Caco-2 (cell line): Measurements from ENCODE around the gene ZFP90. TPM values are rescaled to one million over a fixed set of nuclear protein-coding genes. Genes with fewer than 3 reads are reported as not detected.

Experiments
- BruUV-seq: library from RNA; stranded (reverse); fragments of 400-500 nt; replicated peaks from 2 replicates; lab custom pipeline; 2021; lab: Mats Ljungman, UMichigan
- CTCF ChIA-PET: fragments of 300-600 bp; sonication (Branson Sonifier 250); formaldehyde crosslinking; loops from one replicate; lab custom pipeline; 2022; ENCODE audit warnings: antibody characterized with exemption; lab: Charles Lee
- POLR2A ChIA-PET: fragments of 300-600 bp; sonication (Branson Sonifier 250); formaldehyde crosslinking; loops from one replicate; lab custom pipeline; 2022; ENCODE audit warnings: antibody characterized with exemption; lab: Charles Lee
- DNase-seq, 2 experiments: peaks; one replicate each; pipeline versions ENCODE4 v3.0.0 to v3.0.0-alpha.2; 2020 to 2022
- H3K27me3 ChIP-seq: replicated peaks from 2 replicates; pipeline ENCODE4 v1.6.0; 2011; ENCODE audit warnings: low read length; ENCODE audit not compliant: control insufficient read depth, insufficient read depth
- H3K36me3 ChIP-seq: 2 replicates; pipeline ENCODE4 v1.5.1; 2011; ENCODE audit warnings: low read length; ENCODE audit not compliant: control insufficient read depth, insufficient read depth
- H3K4me1 ChIP-seq: fragments of 250-450 bp; sonication (Bioruptor Pico); 2 replicates; pipeline ENCODE4 v1.5.1; 2020; ENCODE audit warnings: mild to moderate bottlenecking
- H3K4me3 ChIP-seq: 2 replicates; pipeline ENCODE4 v1.5.1; 2011; ENCODE audit warnings: low read depth, mild to moderate bottlenecking, control low read depth, low read length
- H3K9me3 ChIP-seq: fragments of 250-450 bp; sonication (Bioruptor Pico); 2 replicates; pipeline ENCODE4 v1.5.1; 2020; ENCODE audit warnings: mild to moderate bottlenecking, moderate library complexity
- H3K27ac Mint-ChIP-seq: one replicate; pipeline ENCODE4 v1.8.0; 2022; ENCODE audit warnings: mixed read lengths; ENCODE audit not compliant: unreplicated experiment
- H3K27me3 Mint-ChIP-seq: one replicate; pipeline ENCODE4 v1.8.0; 2022; ENCODE audit warnings: mixed read lengths; ENCODE audit not compliant: insufficient read depth, unreplicated experiment
- H3K36me3 Mint-ChIP-seq: one replicate; pipeline ENCODE4 v1.8.0; 2022; ENCODE audit warnings: mild to moderate bottlenecking, mixed read lengths; ENCODE audit not compliant: insufficient read depth, unreplicated experiment
- H3K4me1 Mint-ChIP-seq: one replicate; pipeline ENCODE4 v1.8.0; 2022; ENCODE audit warnings: low read depth, mixed read lengths; ENCODE audit not compliant: unreplicated experiment
- H3K4me3 Mint-ChIP-seq: one replicate; pipeline ENCODE4 v1.8.0; 2022; ENCODE audit warnings: mild to moderate bottlenecking, moderate library complexity, mixed read lengths; ENCODE audit not compliant: unreplicated experiment
- H3K9me3 Mint-ChIP-seq: one replicate; pipeline ENCODE4 v1.8.0; 2022; ENCODE audit warnings: mixed read lengths; ENCODE audit not compliant: unreplicated experiment
- intact Hi-C: fragments of 100-400 bp; cut with micrococcal nuclease; formaldehyde crosslinking; loops from one replicate; pipeline ENCODE4 v1.10.0; 2022; ENCODE audit not compliant: unreplicated experiment
- total RNA-seq: library from RNA; stranded (reverse); gene quantifications from 2 replicates; pipeline ENCODE4 v1.2.3, GENCODE V29; 2022
- TF ChIP-seq, protein P1 (sequence below), 2 experiments: fragments of 200-600 bp in 1 of 2; IDR thresholded peaks; 1 replicate in 1 of 2; 2 replicates in 1 of 2; pipeline versions ENCODE4 v1.5.1 to v1.8.0; 2011 to 2022; ENCODE audit warnings: antibody characterized with exemption in 1 of 2, control low read depth in 1 of 2, inconsistent platforms in 1 of 2, low read depth in 1 of 2, low read length in 1 of 2, mild to moderate bottlenecking in 1 of 2, moderate library complexity in 1 of 2; ENCODE audit not compliant: insufficient read depth in 1 of 2, severe bottlenecking in 1 of 2, unreplicated experiment in 1 of 2

The ZFP90 gene
- total RNA-seq, 1 experiment from 2014 or later: 23.2 TPM

DNA sequence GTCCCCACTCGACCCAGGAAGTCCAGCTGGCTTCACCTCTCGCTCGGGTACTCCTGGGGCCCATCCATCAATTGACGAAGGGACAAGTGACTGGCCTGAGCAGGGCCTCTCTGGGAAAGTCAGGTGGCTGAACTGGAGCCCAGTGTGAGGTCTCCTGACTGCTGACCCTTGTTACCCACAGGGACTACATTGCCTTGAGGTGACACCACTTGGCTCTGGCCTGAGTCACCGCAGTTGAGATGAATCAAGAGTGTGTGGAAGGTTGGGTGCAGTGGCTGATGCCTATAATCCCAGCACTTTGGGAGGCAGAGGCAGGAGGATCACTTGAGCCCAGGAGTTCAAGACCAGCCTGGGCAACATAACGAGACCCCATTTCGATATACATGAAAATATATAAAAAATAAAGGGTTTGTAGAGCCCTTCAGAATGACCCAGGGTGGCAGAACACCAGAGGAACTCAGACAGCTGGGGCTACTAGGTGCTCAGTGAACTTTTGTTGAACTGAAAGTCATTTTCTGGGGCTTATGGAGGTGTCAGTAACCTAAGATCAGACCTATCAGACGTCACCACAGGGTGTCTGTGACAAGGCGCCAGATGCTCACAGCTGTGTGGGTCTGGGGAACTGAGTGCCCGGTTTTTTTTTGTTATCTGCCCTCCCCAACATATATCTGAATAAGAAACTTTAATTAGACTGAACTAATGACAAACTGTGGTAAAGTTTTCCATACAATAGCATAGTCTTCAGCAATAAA lies 14.8 kb upstream of the ZFP90 start:
- no peaks in the 10 kb centered on the region for H3K27me3 Mint-ChIP-seq

DNA sequence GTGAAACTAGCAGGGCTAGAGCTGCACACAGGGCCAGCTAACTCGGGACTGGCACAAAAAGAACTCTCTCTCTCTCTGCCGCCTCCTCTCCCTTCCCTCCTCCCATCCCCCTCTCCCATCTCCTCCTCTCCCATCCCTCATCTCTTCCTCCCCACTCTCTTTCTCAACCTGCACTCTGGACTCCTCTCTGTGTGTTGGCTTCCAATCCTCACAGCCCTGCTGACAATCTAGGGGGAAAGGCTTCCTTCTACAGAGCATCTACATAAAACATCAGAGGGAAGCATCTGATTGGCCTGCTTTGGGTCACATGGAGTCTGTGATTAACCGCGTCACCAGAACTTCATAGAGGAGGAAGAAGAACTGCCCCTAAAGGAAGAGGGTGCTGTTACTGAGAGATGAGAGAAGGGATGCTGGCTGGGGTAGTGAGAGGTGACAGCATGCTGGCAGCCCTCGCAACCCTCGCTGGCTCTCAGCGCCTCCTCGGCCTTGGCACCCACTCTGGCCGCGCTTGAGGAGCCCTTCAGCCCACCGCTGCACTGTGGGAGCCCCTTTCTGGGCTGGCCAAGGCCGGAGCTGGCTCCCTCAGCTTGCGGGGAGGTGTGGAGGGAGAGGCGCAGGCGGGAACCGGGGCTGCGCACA lies 12.8 kb upstream of the ZFP90 start:
- no TSS peak for BruUV-seq
- peaks cover 7% of the 10 kb centered on the region for H3K4me1 Mint-ChIP-seq
- Histone ChIP-seq H3K4me3 (no peak overlapping the region), H3K4me1 (no peaks in the 10 kb centered on the region), H3K9me3 (no peaks in the 10 kb centered on the region; the same call in 1 of the 2 replicates), H3K36me3 (no peaks in the 10 kb centered on the region), H3K27me3 (no peaks in the 10 kb centered on the region)
- DNase-seq: no peak
- no peaks in the 10 kb centered on the region for H3K27me3 Mint-ChIP-seq
- POLR2A ChIA-PET: no interaction called here
- no peak overlapping the region for H3K27ac Mint-ChIP-seq
- H3K36me3 Mint-ChIP-seq: peaks cover 21% of the 10 kb centered on the region
- no peaks in the 10 kb centered on the region for H3K9me3 Mint-ChIP-seq
- CTCF ChIA-PET: no interaction called here
- TF ChIP-seq, protein P1, sequence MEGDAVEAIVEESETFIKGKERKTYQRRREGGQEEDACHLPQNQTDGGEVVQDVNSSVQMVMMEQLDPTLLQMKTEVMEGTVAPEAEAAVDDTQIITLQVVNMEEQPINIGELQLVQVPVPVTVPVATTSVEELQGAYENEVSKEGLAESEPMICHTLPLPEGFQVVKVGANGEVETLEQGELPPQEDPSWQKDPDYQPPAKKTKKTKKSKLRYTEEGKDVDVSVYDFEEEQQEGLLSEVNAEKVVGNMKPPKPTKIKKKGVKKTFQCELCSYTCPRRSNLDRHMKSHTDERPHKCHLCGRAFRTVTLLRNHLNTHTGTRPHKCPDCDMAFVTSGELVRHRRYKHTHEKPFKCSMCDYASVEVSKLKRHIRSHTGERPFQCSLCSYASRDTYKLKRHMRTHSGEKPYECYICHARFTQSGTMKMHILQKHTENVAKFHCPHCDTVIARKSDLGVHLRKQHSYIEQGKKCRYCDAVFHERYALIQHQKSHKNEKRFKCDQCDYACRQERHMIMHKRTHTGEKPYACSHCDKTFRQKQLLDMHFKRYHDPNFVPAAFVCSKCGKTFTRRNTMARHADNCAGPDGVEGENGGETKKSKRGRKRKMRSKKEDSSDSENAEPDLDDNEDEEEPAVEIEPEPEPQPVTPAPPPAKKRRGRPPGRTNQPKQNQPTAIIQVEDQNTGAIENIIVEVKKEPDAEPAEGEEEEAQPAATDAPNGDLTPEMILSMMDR (IDR thresholded peaks at IDR 0.05; ENCODE audit: insufficient read depth in 1 of 2, low read depth in 1 of 2, low read length in 1 of 2, severe bottlenecking in 1 of 2, unreplicated experiment in 1 of 2): no peak
- H3K4me3 Mint-ChIP-seq: no peak overlapping the region
- intact Hi-C loops: no loop called here

More for the DNA sequence above, 14.8 kb upstream of the ZFP90 start:
- Histone ChIP-seq H3K9me3 (no peaks in the 10 kb centered on the region; the same call in 1 of the 2 replicates), H3K36me3 (no peaks in the 10 kb centered on the region), H3K4me1 (peaks cover 6% of the 10 kb centered on the region), H3K27me3 (no peaks in the 10 kb centered on the region), H3K4me3 (no peak overlapping the region)
- Mint-ChIP-seq H3K36me3 (peaks cover 16% of the 10 kb centered on the region), H3K4me1 (peaks cover 7% of the 10 kb centered on the region), H3K27ac (no peak overlapping the region), H3K9me3 (no peaks in the 10 kb centered on the region), H3K4me3 (no peak overlapping the region)
- intact Hi-C loops: no loop called here
- no TSS peak for BruUV-seq
- CTCF ChIA-PET: interaction anchor here (0.7 kb wide), 1 partner anchor 588 kb away, joined by 3 read pairs; no protein-coding TSS in a partner anchor
- TF ChIP-seq, protein P1 (IDR thresholded peaks at IDR 0.05; ENCODE audit: insufficient read depth in 1 of 2, low read depth in 1 of 2, low read length in 1 of 2, severe bottlenecking in 1 of 2, unreplicated experiment in 1 of 2): no peak
- POLR2A ChIA-PET: interaction anchor here (0.6 kb wide), 1 partner anchor 178 kb away, joined by 5 read pairs; no protein-coding TSS in a partner anchor
- no peak for DNase-seq

DNA sequence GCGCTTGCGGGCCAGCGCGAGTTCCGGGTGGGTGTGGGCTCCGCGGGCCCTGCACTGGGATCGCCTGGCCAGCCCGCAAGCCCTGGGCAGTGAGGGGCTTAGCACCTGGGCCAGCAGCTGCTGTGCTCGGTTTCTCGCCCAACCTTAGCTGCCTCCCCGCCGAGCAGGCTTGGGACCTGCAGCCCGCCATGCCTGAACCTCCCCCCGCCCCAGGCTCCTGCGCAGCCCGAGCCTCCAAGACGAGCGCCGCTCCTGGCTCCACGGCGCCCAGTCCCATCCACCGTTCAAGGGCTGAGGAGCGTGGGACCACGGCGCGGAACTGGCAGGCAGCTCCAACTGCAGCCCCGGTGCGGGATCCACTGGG lies 12.3 kb upstream of the ZFP90 start:
- Mint-ChIP-seq H3K4me1 (peaks cover 9% of the 10 kb centered on the region), H3K9me3 (peaks cover under 1% of the 10 kb centered on the region), H3K27ac (no peak overlapping the region), H3K27me3 (no peaks in the 10 kb centered on the region), H3K36me3 (peaks cover 21% of the 10 kb centered on the region), H3K4me3 (no peak overlapping the region)
- CTCF ChIA-PET: interaction anchor here (0.6 to 1.2 kb wide), 2 partner anchors 111 to 274 kb away, joined by 3 to 7 read pairs; no protein-coding TSS in a partner anchor
- Histone ChIP-seq H3K27me3 (no peaks in the 10 kb centered on the region), H3K9me3 (no peaks in the 10 kb centered on the region; the same call in 1 of the 2 replicates), H3K36me3 (no peaks in the 10 kb centered on the region), H3K4me1 (no peaks in the 10 kb centered on the region), H3K4me3 (no peak overlapping the region)
- POLR2A ChIA-PET: no interaction called here
- DNase-seq: no peak
- BruUV-seq: no TSS peak
- intact Hi-C loops: no loop called here
- TF ChIP-seq, protein P1 (IDR thresholded peaks at IDR 0.05; ENCODE audit: insufficient read depth in 1 of 2, low read depth in 1 of 2, low read length in 1 of 2, severe bottlenecking in 1 of 2, unreplicated experiment in 1 of 2): no peak
